ENCODE results near the gene IRX6. TPM values are rescaled to one million over a fixed set of nuclear protein-coding genes. Genes with fewer than 3 reads are reported as not detected.

IRX6 gene
- polyA plus RNA-seq, 2 donors: 0.14 to 0.75 TPM

Other genes with a start within 250 kb of the IRX6 start
- gene MMP2, start 155.0 kb downstream of the IRX6 start, polyA plus RNA-seq: 10 to 100 TPM in 1 of 2 donors, 1 to 10 TPM in 1; 3.3 to 11.0 TPM
- 1 to 10 TPM; 3.5 to 5.0 TPM for gene LPCAT2, start 184.9 kb downstream of the IRX6 start, polyA plus RNA-seq
- 10 to 100 TPM; 58.1 to 88.1 TPM for gene CAPNS2, start 242.5 kb downstream of the IRX6 start, polyA plus RNA-seq